WI38 (cell line): ENCODE results near the gene NACC2.
"Not testable (repeated sequence)": the region's sequence is repeated elsewhere in the genome, so short reads cannot be mapped to it uniquely, and the experiment has no call there.

ENCODE experiments used
- H3K4me3 ChIP-seq: 2 replicates; pipeline ENCODE4 v1.5.1; 2011; ENCODE audit warnings: low read depth, mild to moderate bottlenecking, control low read depth, low read length
- TF ChIP-seq, protein P1 (sequence below): IDR thresholded peaks from 2 replicates; pipeline ENCODE4 v1.5.1; 2012; ENCODE audit warnings: low read depth, mild to moderate bottlenecking, control low read depth, low read length

The NACC2 gene

GRCh38 chr9:136043441-136043991 lies 51.6 kb downstream of the NACC2 start:
- TF ChIP-seq, protein P1, sequence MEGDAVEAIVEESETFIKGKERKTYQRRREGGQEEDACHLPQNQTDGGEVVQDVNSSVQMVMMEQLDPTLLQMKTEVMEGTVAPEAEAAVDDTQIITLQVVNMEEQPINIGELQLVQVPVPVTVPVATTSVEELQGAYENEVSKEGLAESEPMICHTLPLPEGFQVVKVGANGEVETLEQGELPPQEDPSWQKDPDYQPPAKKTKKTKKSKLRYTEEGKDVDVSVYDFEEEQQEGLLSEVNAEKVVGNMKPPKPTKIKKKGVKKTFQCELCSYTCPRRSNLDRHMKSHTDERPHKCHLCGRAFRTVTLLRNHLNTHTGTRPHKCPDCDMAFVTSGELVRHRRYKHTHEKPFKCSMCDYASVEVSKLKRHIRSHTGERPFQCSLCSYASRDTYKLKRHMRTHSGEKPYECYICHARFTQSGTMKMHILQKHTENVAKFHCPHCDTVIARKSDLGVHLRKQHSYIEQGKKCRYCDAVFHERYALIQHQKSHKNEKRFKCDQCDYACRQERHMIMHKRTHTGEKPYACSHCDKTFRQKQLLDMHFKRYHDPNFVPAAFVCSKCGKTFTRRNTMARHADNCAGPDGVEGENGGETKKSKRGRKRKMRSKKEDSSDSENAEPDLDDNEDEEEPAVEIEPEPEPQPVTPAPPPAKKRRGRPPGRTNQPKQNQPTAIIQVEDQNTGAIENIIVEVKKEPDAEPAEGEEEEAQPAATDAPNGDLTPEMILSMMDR = no peak
- H3K4me3 ChIP-seq = no peak overlapping the region

DNA sequence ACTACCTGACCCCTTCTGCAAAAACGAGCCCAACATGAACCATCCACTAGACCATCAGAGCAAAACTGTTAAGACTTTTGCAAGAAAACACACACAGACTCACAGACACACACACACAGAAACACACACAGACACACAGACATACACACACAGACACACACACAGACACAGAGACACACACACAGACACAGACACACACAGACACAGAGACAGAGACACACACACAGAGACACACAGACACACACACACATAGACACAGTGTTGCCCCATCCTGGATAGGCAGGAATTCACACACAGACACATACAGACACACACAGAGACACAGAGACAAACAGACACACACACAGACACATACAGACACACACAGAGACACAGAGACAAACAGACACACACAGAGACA lies 52.5 kb downstream of the NACC2 start:
- H3K4me3 ChIP-seq = no peak overlapping the region
- TF ChIP-seq, protein P1 = no peak

- H3K4me3 ChIP-seq = not testable (repeated sequence)
These were observed 54.2 kb downstream of the NACC2 start for GRCh38 chr9:136040848-136041247.

- H3K4me3 ChIP-seq = no peak overlapping the region
- TF ChIP-seq, protein P1 = no peak
These were observed 55.6 kb downstream of the NACC2 start for GRCh38 chr9:136039488-136039887.

DNA sequence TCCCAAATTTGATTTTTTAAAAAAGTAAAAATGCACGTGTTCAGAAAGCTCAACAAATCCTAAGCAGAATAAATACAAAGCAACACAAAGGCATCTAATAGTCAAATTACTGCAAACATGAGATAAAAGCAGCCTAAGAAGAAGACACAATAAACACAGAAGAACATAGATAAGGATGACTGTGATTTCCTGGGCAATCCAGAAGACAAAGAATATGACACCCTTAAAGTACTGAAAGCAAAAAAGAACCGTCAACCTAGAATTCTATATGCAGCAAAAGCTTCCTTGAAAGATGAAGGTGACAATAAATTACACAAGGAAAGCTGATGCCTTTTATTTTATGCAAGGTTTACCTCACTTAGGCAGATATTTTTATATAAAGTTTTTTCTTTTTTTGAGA lies 58.2 kb downstream of the NACC2 start:
- H3K4me3 ChIP-seq = no peak overlapping the region
- TF ChIP-seq, protein P1 = no peak

- TF ChIP-seq, protein P1 = no peak
- no peak overlapping the region for H3K4me3 ChIP-seq
These were observed 59.0 kb downstream of the NACC2 start for GRCh38 chr9:136036050-136036449.

DNA sequence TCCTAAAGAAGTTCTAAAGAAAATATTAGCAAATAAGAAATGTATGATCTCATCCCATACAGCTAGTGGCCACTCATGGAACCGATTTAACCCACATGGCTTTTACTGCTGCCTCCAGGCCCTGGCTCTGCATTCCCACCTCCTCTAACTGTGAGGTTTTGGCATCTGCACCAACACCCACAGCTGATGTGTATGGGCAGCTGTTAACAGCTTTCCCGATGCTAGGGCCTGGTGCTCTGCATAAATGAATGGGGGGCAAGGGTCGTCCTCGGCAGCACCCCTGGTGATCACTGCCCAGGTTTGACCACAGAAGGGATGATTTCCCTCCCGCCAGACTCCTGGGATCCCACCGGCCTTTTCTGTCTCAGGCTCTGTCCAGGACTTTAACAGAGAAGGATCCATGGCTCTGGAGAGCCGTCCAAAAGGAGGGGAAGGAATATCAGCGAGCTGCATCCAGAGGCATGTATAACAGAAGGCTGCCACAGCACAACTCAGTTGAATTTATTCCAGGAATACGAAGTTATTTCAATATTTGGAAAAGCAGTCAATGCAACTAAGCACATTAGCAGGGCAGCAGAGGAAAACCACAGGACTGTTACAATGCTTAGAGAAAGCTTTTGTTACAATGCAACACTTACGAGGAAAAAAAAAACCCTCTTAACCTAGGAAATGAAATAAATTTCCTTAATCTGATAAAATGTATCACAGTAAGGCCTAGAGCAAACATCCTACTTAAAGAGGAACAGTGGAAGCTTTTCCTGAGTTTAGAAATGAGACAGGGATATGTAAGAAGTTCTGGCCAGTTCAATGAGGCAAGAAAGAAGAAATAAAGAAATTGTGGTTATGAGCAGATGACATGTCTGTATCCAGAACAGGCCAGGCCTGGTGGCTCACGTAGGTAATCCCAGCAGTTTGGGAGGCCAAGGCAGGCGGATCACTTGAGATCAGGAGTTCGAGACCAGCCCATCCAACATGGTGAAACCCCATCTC lies 63.1 kb downstream of the NACC2 start:
- TF ChIP-seq, protein P1 = no peak
- no peak overlapping the region for H3K4me3 ChIP-seq
